K562 (cell line): ENCODE data around the gene RCSD1. TPM values are rescaled to one million over a fixed set of nuclear protein-coding genes. Genes with fewer than 3 reads are reported as not detected.

Experiments
- CREM ChIP-seq: IDR thresholded peaks from 2 replicates; pipeline ENCODE4 v1.6.1; 2014; ENCODE audit warnings: antibody characterized with exemption, low read depth
- CSDE1 ChIP-seq, 2 experiments: fragments of 450-650 bp; IDR thresholded peaks; 2 replicates each; pipeline ENCODE4 v1.6.1; 2016; ENCODE audit warnings: mild to moderate bottlenecking in 1 of 2
- CTBP1 ChIP-seq: fragments of 450-650 bp; IDR thresholded peaks from 2 replicates; pipeline ENCODE4 v1.6.1; 2016; ENCODE audit warnings: borderline replicate concordance
- EP300 ChIP-seq: IDR thresholded peaks from 2 replicates; pipeline ENCODE4 v1.6.1; 2012; ENCODE audit warnings: low read length, improper control_type of control experiment
- FIP1L1 ChIP-seq: fragments of 200-400 bp; formaldehyde crosslinking; IDR thresholded peaks from 2 replicates; pipeline ENCODE4 v1.6.1; 2018; ENCODE audit warnings: mild to moderate bottlenecking, low read depth, low read length; ENCODE audit not compliant: poor library complexity, severe bottlenecking
- GATA2 ChIP-seq: sonication (generic); formaldehyde crosslinking; IDR thresholded peaks from 2 replicates; pipeline ENCODE4 v1.4.0; 2020; ENCODE audit warnings: mild to moderate bottlenecking, missing genetic modification reagents
- GATAD2A ChIP-seq: fragments of 450-650 bp; IDR thresholded peaks from 2 replicates; pipeline ENCODE4 v1.6.1; 2017
- GATAD2B ChIP-seq: fragments of 450-650 bp; IDR thresholded peaks from 2 replicates; pipeline ENCODE4 v1.6.1; 2017; ENCODE audit warnings: mild to moderate bottlenecking, borderline replicate concordance
- GTF2F1 ChIP-seq: IDR thresholded peaks from 2 replicates; pipeline ENCODE4 v1.6.1; 2011; ENCODE audit warnings: low read depth, low read length, improper control_type of control experiment
- MAZ ChIP-seq, 2 experiments: fragments of 450-650 bp in 1 of 2; sonication (generic) in 1 of 2; formaldehyde crosslinking; IDR thresholded peaks in 1 of 2; conservative IDR thresholded peaks in 1 of 2; 2 replicates each; pipeline versions ENCODE4 v1.4.0 to v1.5.0; 2020; ENCODE audit warnings: mild to moderate bottlenecking in 1 of 2, missing genetic modification reagents in 1 of 2
- MEIS2 ChIP-seq: fragments of 450-650 bp; IDR thresholded peaks from 2 replicates; pipeline ENCODE4 v1.6.1; 2014; ENCODE audit warnings: mild to moderate bottlenecking; ENCODE audit not compliant: partially characterized antibody
- NCOA1 ChIP-seq: fragments of 450-650 bp; IDR thresholded peaks from 2 replicates; pipeline ENCODE4 v1.6.1; 2016; ENCODE audit warnings: low read depth
- NFRKB ChIP-seq: fragments of 450-650 bp; IDR thresholded peaks from 2 replicates; pipeline ENCODE4 v1.6.1; 2016; ENCODE audit warnings: low read depth
- NFXL1 ChIP-seq: fragments of 450-650 bp; formaldehyde crosslinking; IDR thresholded peaks from 2 replicates; pipeline ENCODE4 v1.4.0; 2021; ENCODE audit warnings: mild to moderate bottlenecking
- RBBP5 ChIP-seq: fragments of 200-600 bp; sonication (generic); IDR thresholded peaks from 2 replicates; pipeline ENCODE4 v1.6.1; 2012; ENCODE audit warnings: borderline replicate concordance, mild to moderate bottlenecking, low read length, control low read depth, inconsistent platforms; ENCODE audit not compliant: insufficient read depth, poor library complexity, severe bottlenecking
- SOX6 ChIP-seq: fragments of 450-650 bp; IDR thresholded peaks from 2 replicates; pipeline ENCODE4 v1.6.1; 2014; ENCODE audit warnings: mild to moderate bottlenecking
- TAF7 ChIP-seq: fragments of 450-650 bp; IDR thresholded peaks from 2 replicates; pipeline ENCODE4 v1.6.1; 2016; ENCODE audit warnings: missing genetic modification characterization, missing compliant biosample characterization
- TBL1XR1 ChIP-seq, 2 experiments: IDR thresholded peaks; 2 replicates each; pipeline ENCODE4 v1.6.1; 2012; ENCODE audit warnings: improper control_type of control experiment in 2 of 2, low read length in 2 of 2, mild to moderate bottlenecking in 1 of 2
- ZNF184 ChIP-seq: sonication (generic); formaldehyde crosslinking; IDR thresholded peaks from 2 replicates; pipeline ENCODE4 v1.5.0; 2020; ENCODE audit warnings: missing genetic modification reagents
- polyA plus RNA-seq, 8 experiments: library from polyadenylated mRNA; depleted of rRNA in 4 of 8; stranded (reverse) in 5 of 8; unstranded in 3 of 8; fragments of >200 nt; fragmentation: Nextera tagmentation in 2 of 8; fragmentation: Illumina TruSeq in 1 of 8; extraction: Ambion mirVana in 2 of 8; extraction: Trizol in 1 of 8; gene quantifications; 2 replicates each; pipeline versions ENCODE4 v1.2.1 to v1.2.3, GENCODE V29; 2011 to 2014; ENCODE audit warnings: inconsistent platforms in 1 of 8, missing spikeins in 1 of 8
- total RNA-seq, 7 experiments: library from RNA; depleted of rRNA in 6 of 7; stranded (reverse); fragments of >200 nt in 6 of 7; fragmentation: Illumina TruSeq in 2 of 7; extraction: Trizol in 2 of 7; gene quantifications; 2 replicates each; pipeline versions ENCODE4 v1.2.1 to v1.2.3, GENCODE V29; 2011 to 2021; ENCODE audit warnings: low replicate concordance in 1 of 7

Gene RCSD1
- total and polyA plus RNA-seq, 9 of the 15 experiments (the other 6 are each of a cell fraction or from before 2014, with no cell fraction given): 7.8 to 69.8 (median 45.3) TPM

DNA sequence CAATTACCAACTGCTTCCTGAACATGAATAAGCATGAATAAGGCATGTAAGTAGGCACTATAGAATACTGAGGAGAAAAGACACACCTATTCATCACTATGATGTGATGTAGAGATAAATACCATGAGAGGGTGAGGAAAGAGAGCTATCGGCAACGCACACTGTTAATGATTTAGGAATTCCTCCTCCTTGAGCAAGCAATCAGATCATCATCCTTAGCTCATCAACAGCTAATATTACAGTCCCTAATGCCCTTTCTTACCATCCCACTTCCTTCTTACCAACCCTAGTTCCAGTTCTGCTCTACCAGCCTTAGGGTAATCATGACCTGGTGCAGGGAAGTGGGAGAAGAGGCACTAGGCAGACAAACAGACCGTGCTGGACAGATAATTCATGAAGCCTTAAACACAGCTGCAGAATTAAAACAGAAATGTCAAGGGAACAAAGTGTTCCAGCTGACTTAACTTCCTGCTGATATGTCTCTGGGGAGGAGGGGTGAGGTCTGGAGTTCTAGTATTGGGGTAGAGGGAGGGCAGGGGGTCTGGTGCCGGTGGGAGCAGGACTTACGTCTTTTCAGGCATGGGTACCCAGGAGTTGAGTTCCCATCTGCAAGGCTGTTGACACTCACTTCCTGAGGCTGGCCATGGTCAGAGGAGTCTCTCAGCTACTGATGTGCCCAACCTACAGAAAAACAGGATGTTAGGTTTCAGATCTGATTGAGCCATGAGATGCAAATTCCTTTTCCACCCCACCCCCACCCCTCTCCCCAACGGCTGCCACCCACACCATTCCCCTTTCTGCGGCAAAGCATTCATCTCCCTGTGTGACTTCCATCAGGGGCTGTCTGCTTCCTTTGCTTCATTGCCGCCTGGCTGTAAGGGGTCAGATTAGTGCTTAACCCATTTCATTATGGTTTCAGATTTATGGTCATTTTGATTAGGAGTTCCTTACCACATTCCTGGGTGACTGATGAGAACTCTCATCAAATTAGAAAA, 12.6 kb upstream of the RCSD1 start (continued):
- peak in 1 of 2 experiments; percentile 56; a peak in 1 of 4 replicates for TF ChIP-seq CSDE1 (IDR thresholded peaks at IDR 0.05)
- 0 out of 2 replicates have a peak, but pooled peaks have one; percentile 25 for TF ChIP-seq GATA2 (CRISPR knock-in tag)
- peak; percentile 34; the same call in 1 of the 2 replicates for TF ChIP-seq NCOA1
- peak in 1 of 2 experiments; percentile 49; a peak in 1 of 4 replicates for TF ChIP-seq TBL1XR1 (IDR thresholded peaks at IDR 0.05; ENCODE audit: low read length in 2 of 2)
- TF ChIP-seq CREM: peak; percentile 34
- TF ChIP-seq GTF2F1: no peak
- 0 out of 2 replicates have a peak, but pooled peaks have one; percentile 50 for TF ChIP-seq TAF7 (tag)
- 0 out of 2 replicates have a peak, but pooled peaks have one; percentile 63 for TF ChIP-seq GATAD2B
- no peak; a peak in 1 of 4 replicates for TF ChIP-seq MAZ (CRISPR knock-in tag; conservative IDR thresholded peaks at IDR 0.05 in 1 of 2, IDR thresholded peaks at IDR 0.05 in 1 of 2)
- peak; percentile 79 for TF ChIP-seq MEIS2
- no peak for TF ChIP-seq FIP1L1
- peak; percentile 85; the same call in 1 of the 2 replicates for TF ChIP-seq NFRKB
- TF ChIP-seq GATAD2A: peak; percentile 54; the same call in 1 of the 2 replicates
- peak; percentile 43 for TF ChIP-seq RBBP5
- 0 out of 2 replicates have a peak, but pooled peaks have one; percentile 8 for TF ChIP-seq SOX6
- TF ChIP-seq NFXL1 (CRISPR knock-in tag): 0 out of 2 replicates have a peak, but pooled peaks have one; percentile 31
- TF ChIP-seq EP300: peak; percentile 84
- TF ChIP-seq CTBP1: peak; percentile 78; the same call in 1 of the 2 replicates
- TF ChIP-seq ZNF184 (CRISPR knock-in tag): no peak
